Colonic mucosa (tissue), 4 donors: ENCODE measurements around the gene C19orf38. TPM values are rescaled to one million over a fixed set of nuclear protein-coding genes. Genes with fewer than 3 reads are reported as not detected.
A peak's percentile ranks its signal among the peaks of the same experiment; 100 is the strongest.

Source experiments
- DNase-seq: peaks from one replicate; pipeline ENCODE4 v3.0.0-alpha.2; 2020
- H3K27ac ChIP-seq: fragments of 200-600 bp; one replicate; pipeline ENCODE4 v1.8.0; 2021
- H3K27me3 ChIP-seq: fragments of 200-600 bp; one replicate; pipeline ENCODE4 v1.8.0; 2021
- H3K36me3 ChIP-seq: fragments of 200-600 bp; one replicate; pipeline ENCODE4 v1.8.0; 2021
- H3K4me1 ChIP-seq: fragments of 200-600 bp; one replicate; pipeline ENCODE4 v1.8.0; 2021; ENCODE audit warnings: mild to moderate bottlenecking
- H3K4me3 ChIP-seq: fragments of 200-600 bp; one replicate; pipeline ENCODE4 v1.8.0; 2021
- H3K9ac ChIP-seq, 2 donors: one replicate each; pipeline ENCODE4 v1.7.0; 2013; ENCODE audit warnings: control low read depth in 2 of 2, low read depth in 2 of 2, low read length in 2 of 2
- H3K9me3 ChIP-seq: fragments of 200-600 bp; one replicate; pipeline ENCODE4 v1.8.0; 2021
- CTCF ChIP-seq: fragments of 200-600 bp; IDR thresholded peaks from one replicate; pipeline ENCODE4 v1.8.0; 2022; ENCODE audit warnings: antibody characterized with exemption, mild to moderate bottlenecking
- intact Hi-C: fragments of 100-400 bp; cut with DNase I; formaldehyde crosslinking; loops from one replicate; pipeline ENCODE4 v1.14.1; 2022
- total RNA-seq, 2 donors: library from RNA; stranded (reverse); fragmentation: NEBNext Ultra II Directional in 1 of 2; extraction: Animal tissue kit (Norgen Biotek cat#: 25700) in 1 of 2; gene quantifications; one replicate each; pipeline ENCODE4 v1.2.1, GENCODE V29; 2021
- donor health status: healthy.
- donor health status: DM: no; HTN: no; CAD: no.
- donor health status: DM: no; HTN: no; CAD: no.

C19orf38 gene
- total RNA-seq, 2 donors from 2014 or later, result 0.77 to 1.5 TPM

- Histone ChIP-seq H3K27ac (no peak overlapping the region), H3K9me3 (no peaks in the 10 kb centered on the region), H3K4me3 (no peak overlapping the region), H3K27me3 (no peaks in the 10 kb centered on the region), H3K36me3 (no peaks in the 10 kb centered on the region), H3K4me1 (no peaks in the 10 kb centered on the region), H3K9ac (no peak overlapping the region)
- TF ChIP-seq CTCF, result no peak
- intact Hi-C loops, result no loop called here
- DNase-seq, result no peak
These were observed 37.3 kb downstream of the C19orf38 start for GRCh38 chr19:10885201-10886169.

GRCh38 chr19:10887616-10888367 lies 39.6 kb downstream of the C19orf38 start:
- Histone ChIP-seq H3K9me3 (no peaks in the 10 kb centered on the region), H3K9ac (no peak overlapping the region), H3K36me3 (no peaks in the 10 kb centered on the region), H3K27me3 (no peaks in the 10 kb centered on the region), H3K4me3 (no peak overlapping the region), H3K4me1 (peaks cover 12% of the 10 kb centered on the region), H3K27ac (no peak overlapping the region)
- no peak for TF ChIP-seq CTCF
- intact Hi-C loops, result no loop called here
- DNase-seq, result no peak

GRCh38 chr19:10888421-10888866 lies 40.2 kb downstream of the C19orf38 start:
- no peak for DNase-seq
- H3K9ac ChIP-seq, result no peak overlapping the region
- H3K9me3 ChIP-seq, result no peaks in the 10 kb centered on the region
- H3K4me1 ChIP-seq, result peaks cover 12% of the 10 kb centered on the region
- H3K4me3 ChIP-seq, result no peak overlapping the region
- H3K27ac ChIP-seq, result no peak overlapping the region
- H3K36me3 ChIP-seq, result no peaks in the 10 kb centered on the region
- intact Hi-C loops, result no loop called here
- H3K27me3 ChIP-seq, result no peaks in the 10 kb centered on the region
- TF ChIP-seq CTCF, result no peak

- intact Hi-C loops, result no loop called here
- Histone ChIP-seq H3K9ac (no peak overlapping the region), H3K4me3 (no peak overlapping the region), H3K4me1 (peaks cover 12% of the 10 kb centered on the region), H3K9me3 (no peaks in the 10 kb centered on the region), H3K27me3 (no peaks in the 10 kb centered on the region), H3K27ac (no peak overlapping the region), H3K36me3 (no peaks in the 10 kb centered on the region)
- TF ChIP-seq CTCF, result no peak
- no peak for DNase-seq
These were observed 41.7 kb downstream of the C19orf38 start for GRCh38 chr19:10889880-10890279.

GRCh38 chr19:10891405-10892086 lies 43.3 kb downstream of the C19orf38 start:
- Histone ChIP-seq H3K9me3 (no peaks in the 10 kb centered on the region), H3K27ac (peak overlapping the region; percentile 81), H3K4me3 (no peak overlapping the region), H3K4me1 (peaks cover 18% of the 10 kb centered on the region), H3K9ac (peak overlapping the region; percentile 63 to 65), H3K36me3 (no peaks in the 10 kb centered on the region), H3K27me3 (no peaks in the 10 kb centered on the region)
- peak; percentile 86 for DNase-seq
- intact Hi-C loops, result no loop called here
- TF ChIP-seq CTCF, result no peak
